Fibroblast of skin of left biceps (primary cell): ENCODE data around the gene CYP4F22.

ENCODE experiments used
- DNase-seq, 2 experiments: peaks; one replicate each; pipeline ENCODE4 v3.0.0-alpha.2; 2013; ENCODE audit warnings: low read depth in 2 of 2

Gene CYP4F22

DNA sequence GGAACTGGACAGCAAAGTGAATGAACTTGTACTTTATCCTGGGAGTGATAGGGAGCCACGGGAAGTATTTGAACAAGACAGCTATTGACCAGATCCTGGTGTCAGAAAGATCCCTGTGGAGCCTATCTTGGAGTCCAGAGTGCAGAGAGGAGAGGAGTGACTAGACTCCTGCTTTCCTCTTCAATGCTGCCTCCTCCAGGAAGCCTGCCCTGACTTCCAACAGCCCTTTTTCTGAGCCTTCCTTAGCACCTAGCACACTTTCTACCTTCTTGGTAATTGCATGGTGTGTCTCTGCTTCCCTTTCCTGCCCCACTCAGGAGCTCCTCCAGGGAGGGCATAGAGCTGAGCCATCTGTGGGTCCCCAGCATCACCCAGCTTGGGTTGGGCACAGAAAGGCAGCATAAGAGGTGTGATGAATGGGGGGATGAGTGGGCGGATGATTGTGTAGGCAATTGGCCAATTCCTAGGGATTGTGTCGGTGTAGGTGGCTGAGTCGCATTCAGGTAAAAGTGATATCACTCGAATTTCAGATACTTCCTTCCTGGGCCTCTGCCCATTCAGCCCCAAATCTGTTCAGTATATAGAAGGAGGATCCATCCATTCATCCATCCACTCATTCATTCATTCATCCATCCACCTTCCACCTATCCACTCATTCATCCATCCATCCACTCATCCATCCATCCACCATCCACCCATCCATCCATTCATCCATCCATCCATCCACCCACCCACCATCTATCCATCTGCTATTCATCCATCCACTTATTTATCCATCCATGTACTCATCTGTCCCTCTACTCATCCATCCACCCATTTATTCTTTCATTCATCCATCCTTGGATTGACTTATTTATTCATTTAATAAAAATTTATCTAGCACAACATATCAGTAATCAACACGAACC lies 26.9 kb downstream of the CYP4F22 start:
- no peak for DNase-seq

DNA sequence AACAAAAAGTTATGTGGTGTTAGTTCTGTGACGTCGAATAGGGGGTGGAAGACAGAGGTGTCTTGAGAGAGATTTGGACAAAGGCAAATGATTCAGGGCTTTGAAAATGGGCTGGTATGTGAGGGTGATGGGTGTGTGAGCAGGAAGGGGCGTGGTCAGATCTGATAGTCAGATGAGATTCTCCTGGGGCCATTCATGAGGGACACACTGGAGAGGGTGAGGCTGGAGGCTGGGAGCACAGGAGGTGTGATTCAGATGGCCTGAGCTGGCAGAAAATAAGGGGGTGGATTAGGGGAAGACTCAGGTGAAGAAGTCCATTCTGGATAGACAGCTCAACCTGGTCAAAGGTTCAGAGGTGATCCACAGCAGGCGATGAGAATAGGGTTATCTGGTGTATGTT lies 28.0 kb downstream of the CYP4F22 start:
- DNase-seq, result no peak

DNA sequence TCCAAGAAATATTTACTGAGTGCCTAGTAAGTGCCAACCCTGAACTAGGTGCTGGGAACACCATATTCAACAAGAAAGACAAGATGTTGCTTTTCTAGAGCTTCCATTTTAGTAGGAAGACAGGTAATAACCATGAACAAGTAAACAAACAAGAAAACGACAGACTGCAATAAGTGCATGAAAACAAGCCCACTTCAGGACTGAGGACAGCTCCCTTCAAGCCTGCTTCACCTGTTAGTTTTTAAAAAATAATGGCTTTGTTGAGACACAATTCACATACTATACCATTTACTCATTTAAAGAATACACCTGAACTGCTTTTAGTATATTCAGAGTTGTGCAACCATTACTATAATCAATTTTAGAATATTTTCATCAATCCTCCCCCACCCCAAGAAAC lies 30.4 kb downstream of the CYP4F22 start:
- DNase-seq, result no peak

DNA sequence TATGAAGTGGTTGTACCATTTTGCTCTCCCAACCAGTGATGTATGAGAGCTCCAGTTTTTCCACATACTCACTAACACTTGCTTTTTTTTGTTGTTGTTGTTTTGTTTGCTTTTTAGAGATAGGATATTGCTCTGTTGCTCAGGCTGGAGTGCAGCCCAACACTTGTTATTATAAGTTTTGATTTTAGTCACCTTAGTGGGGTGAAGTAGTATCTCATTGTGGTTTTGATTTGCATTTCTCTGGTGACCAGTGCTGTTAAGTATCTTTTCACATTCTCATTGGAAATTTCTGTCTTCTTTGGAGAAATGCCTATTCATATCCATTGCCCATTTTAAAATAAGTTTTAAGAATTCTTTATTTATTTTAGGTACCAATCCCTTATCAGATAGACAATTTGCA lies 31.3 kb downstream of the CYP4F22 start:
- DNase-seq, result no peak

- DNase-seq, result no peak
Measured at GRCh38 chr19:15540435-15540834, 32.1 kb downstream of the CYP4F22 start.

DNA sequence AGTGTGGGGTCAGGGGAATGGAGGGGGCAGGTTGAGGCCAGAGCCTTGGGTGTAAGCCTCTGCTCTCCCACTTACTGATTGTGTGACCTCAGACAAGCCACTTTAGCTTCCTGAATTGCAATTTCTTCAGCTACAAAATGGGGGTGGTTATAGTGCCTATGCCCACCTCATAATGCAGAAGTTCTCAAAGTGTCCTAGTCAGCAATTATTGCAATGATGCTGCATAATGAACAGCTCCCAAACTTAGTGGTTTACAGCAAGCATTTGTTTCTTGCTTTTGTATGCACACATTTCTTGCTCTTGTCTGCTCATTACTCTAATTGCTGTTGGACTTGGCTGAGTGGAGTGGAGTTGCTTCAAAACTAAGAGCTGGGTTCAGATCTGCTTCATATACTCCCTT lies 36.0 kb downstream of the CYP4F22 start:
- DNase-seq, result no peak

- no peak for DNase-seq
Measured at GRCh38 chr19:15544970-15545369, 36.6 kb downstream of the CYP4F22 start.

GRCh38 chr19:15548648-15549047 lies 40.3 kb downstream of the CYP4F22 start:
- DNase-seq, result no peak

- DNase-seq, result no peak
Measured at GRCh38 chr19:15549581-15549980, 41.3 kb downstream of the CYP4F22 start.

GRCh38 chr19:15550273-15550672 lies 41.9 kb downstream of the CYP4F22 start:
- DNase-seq, result no peak

- DNase-seq, result no peak
Measured at GRCh38 chr19:15550929-15551292, 42.6 kb downstream of the CYP4F22 start.

GRCh38 chr19:15551293-15552004 lies 43.1 kb downstream of the CYP4F22 start:
- DNase-seq, result no peak

- no peak for DNase-seq
Measured at GRCh38 chr19:15555021-15555420, 46.7 kb downstream of the CYP4F22 start.

DNA sequence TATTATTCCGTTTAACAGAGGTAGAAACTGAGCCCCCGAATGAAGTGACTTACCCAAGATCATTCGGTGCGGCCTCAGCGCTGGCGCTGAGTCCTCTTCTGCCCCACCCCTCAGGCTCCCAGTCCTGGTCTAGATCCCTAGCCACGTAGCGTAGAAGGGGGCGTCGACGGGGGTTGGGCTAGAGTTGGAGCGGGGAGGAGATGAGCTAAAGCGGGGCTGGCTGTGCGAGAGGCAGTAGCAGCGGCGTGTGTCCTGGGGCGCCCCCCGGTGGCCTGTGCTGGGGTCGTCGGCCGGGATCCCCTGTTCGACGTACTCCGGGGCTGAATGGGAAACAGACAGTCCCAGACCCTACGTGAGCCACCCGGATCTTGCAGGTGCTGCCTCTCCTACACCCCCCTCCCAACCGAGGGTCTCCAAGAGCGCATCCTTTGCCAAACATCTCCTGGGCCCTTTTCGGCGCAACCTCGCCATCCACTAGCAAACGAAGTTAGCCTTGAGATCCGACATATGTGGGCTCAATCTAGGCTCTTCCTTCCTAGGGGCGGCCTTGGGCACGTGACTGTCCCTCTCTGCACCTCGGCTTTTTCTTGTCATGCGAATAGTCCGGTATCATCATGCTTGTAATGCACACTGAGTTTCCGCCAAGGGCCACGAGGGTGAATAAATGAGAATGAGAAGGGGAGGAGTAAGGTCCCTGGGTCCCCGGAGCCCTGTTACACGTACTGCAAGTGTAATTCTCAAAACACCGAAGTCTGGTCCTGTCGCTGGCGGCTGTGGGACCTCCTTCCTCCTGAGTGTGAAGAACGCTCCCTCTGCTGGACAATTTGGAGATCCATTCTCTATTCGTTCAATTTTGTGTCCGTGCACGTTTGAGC lies 47.7 kb downstream of the CYP4F22 start:
- DNase-seq, result peak; percentile 51 to 58

DNA sequence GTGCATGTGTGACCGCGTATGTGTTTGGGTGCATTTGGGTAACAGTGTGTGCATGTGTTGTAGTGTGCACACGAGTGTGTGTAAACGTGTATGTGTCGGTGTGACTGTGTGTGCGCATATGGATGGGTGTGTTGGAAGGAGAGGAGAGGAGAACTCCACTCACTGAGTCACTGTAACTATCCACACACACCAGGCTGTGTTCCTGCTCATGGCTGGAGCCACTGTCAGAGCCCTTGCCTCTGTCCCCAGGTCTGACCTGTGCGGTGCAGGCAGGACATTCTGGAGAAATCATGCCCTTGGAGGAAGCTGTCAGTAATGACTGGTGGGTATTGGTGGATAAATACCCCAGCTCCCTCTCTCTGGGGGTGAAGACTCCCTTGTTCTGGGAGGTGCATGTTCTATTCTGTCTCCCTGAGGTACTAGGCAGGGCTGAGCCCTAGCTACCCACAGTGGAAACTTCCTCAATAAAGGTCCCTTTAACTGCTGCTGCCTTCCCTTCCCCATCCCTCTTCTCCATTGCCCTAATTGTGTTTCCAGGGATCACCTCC lies 48.4 kb downstream of the CYP4F22 start:
- no peak for DNase-seq

GRCh38 chr19:15557223-15557622 lies 48.9 kb downstream of the CYP4F22 start:
- no peak for DNase-seq

GRCh38 chr19:15562145-15562544 lies 53.8 kb downstream of the CYP4F22 start:
- DNase-seq, result no peak

GRCh38 chr19:15562861-15563260 lies 54.5 kb downstream of the CYP4F22 start:
- DNase-seq, result no peak

DNA sequence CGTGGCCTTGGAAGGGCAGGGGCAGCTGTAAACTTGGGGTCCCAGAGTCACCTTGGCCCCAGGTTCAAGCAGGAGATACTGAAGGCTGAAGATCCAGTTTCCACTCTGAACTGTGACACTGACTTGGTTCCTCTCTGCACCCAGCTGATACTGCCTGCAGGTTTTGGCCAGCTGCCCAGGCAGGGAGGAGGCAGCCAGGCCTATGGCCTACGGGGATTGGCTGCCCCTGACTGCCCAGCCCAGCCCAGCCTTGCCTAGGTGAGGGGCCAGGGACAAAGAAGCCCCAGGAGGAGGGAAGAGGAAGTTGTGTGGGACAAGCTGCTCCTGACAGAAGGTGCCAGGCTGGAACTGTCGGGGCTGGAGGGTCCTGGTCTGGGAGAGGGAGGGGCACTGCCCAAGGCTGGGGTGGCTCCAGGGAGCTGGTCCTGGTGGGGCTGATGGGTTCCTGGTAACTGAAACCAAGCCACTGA lies 55.0 kb downstream of the CYP4F22 start:
- no peak for DNase-seq

- DNase-seq, result no peak
Measured at GRCh38 chr19:15563931-15564330, 55.6 kb downstream of the CYP4F22 start.

DNA sequence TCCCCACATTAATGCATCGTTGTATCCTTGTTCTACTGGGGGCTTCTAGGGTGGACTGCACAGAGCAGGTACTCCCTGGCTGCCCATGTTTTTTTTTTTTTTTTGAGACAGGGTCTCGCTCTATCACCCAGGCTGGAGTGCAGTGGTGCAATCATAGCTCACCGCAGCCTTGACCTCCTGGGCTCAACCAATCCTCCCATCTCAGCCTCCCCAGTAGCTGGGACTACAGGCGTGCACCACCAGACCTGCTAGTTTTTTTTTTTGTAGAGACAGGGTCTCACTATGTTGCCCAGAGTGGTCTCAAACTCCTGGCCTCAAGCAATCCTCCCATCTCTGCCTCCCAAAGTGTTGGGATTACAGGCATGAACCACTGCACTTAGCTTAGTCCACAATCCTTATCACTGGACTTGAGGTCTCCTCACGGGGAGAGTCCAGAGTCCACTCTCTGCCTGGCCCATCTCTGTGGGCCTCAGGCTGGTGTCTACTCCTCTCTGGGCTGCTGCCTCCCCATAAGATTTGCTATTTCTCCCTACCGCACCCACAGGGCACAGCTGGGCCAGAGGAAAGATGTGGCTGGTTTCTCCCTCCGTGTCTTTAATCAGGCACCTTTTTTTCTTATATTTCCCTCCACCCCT lies 56.3 kb downstream of the CYP4F22 start:
- no peak for DNase-seq
